ENCODE data around the gene SEBOX. TPM values are rescaled to one million over a fixed set of nuclear protein-coding genes. Genes with fewer than 3 reads are reported as not detected.

SEBOX gene
- total RNA-seq, 2 donors from 2014 or later: not detected

GRCh38 chr17:28385037-28385400 lies 20.0 kb upstream of the SEBOX start:
- Histone ChIP-seq H3K4me1 (replicated peaks) (peaks cover 2% of the 10 kb centered on the region), H3K27ac (peak overlapping the region; percentile 39 to 76), H3K9me3 (no peaks in the 10 kb centered on the region), H3K27me3 (replicated peaks; ENCODE audit: insufficient read depth) (no peaks in the 10 kb centered on the region), H3K36me3 (peaks cover 0 to 6% of the 10 kb centered on the region in 2 donors), H3K4me3 (peak overlapping the region; percentile 40 to 46)
- no peak for TF ChIP-seq CTCF (IDR thresholded peaks at IDR 0.05)
- no peak for TF ChIP-seq POLR2AphosphoS5 (IDR thresholded peaks at IDR 0.05)
- no peak for TF ChIP-seq POLR2A (IDR thresholded peaks at IDR 0.05)
- intact Hi-C loops (cut with DNase I): no loop called here
- WGBS: 29% methylated on average over 16 of the region's 29 CpGs
- DNase-seq (ENCODE audit: low spot score): no peak

- peak overlapping the region; percentile 40 to 46 for H3K4me3 ChIP-seq
- DNase-seq (ENCODE audit: low spot score): peak; percentile 71
These were observed 19.5 kb upstream of the SEBOX start for GRCh38 chr17:28384281-28385036.

GRCh38 chr17:28381141-28381825 lies 16.3 kb upstream of the SEBOX start:
- H3K27ac ChIP-seq: no peak overlapping the region
- H3K36me3 ChIP-seq: no peaks in the 10 kb centered on the region
- peaks cover 2% of the 10 kb centered on the region for H3K4me1 ChIP-seq (replicated peaks)
- DNase-seq (ENCODE audit: low spot score): no peak
- intact Hi-C loops (cut with DNase I): no loop called here
- no peaks in the 10 kb centered on the region for H3K9me3 ChIP-seq
- H3K4me3 ChIP-seq: no peak overlapping the region
- TF ChIP-seq CTCF (IDR thresholded peaks at IDR 0.05) (peak in 1 of 4 experiments; percentile 20), POLR2A (IDR thresholded peaks at IDR 0.05) (no peak), POLR2AphosphoS5 (IDR thresholded peaks at IDR 0.05) (no peak)
- WGBS: 34% methylated on average over 60 of the region's 72 CpGs
- no peaks in the 10 kb centered on the region for H3K27me3 ChIP-seq (replicated peaks; ENCODE audit: insufficient read depth)

More at GRCh38 chr17:28384281-28385036, 19.5 kb upstream of the SEBOX start:
- TF ChIP-seq POLR2A (IDR thresholded peaks at IDR 0.05) (peak; percentile 63), CTCF (IDR thresholded peaks at IDR 0.05) (no peak), POLR2AphosphoS5 (IDR thresholded peaks at IDR 0.05) (peak; percentile 48)
- H3K27me3 ChIP-seq (replicated peaks; ENCODE audit: insufficient read depth): no peaks in the 10 kb centered on the region
- no peaks in the 10 kb centered on the region for H3K9me3 ChIP-seq
- H3K4me1 ChIP-seq (replicated peaks): peaks cover 2% of the 10 kb centered on the region
- 38% methylated on average over 56 of the region's 56 CpGs for WGBS
- intact Hi-C loops (cut with DNase I): no loop called here
- peak overlapping the region; percentile 39 to 76 for H3K27ac ChIP-seq
- H3K36me3 ChIP-seq: peaks cover 0 to 6% of the 10 kb centered on the region in 2 donors

- Histone ChIP-seq H3K4me1 (replicated peaks) (peaks cover 2% of the 10 kb centered on the region), H3K27me3 (replicated peaks; ENCODE audit: insufficient read depth) (no peaks in the 10 kb centered on the region), H3K27ac (no peak overlapping the region), H3K4me3 (no peak overlapping the region), H3K36me3 (no peaks in the 10 kb centered on the region), H3K9me3 (no peaks in the 10 kb centered on the region)
- 68% methylated on average over 10 of the region's 10 CpGs for WGBS
- DNase-seq (ENCODE audit: low spot score): no peak
- intact Hi-C loops (cut with DNase I): no loop called here
- no peak for TF ChIP-seq POLR2AphosphoS5 (IDR thresholded peaks at IDR 0.05)
- no peak for TF ChIP-seq CTCF (IDR thresholded peaks at IDR 0.05)
- TF ChIP-seq POLR2A (IDR thresholded peaks at IDR 0.05): no peak
These were observed 15.1 kb upstream of the SEBOX start for GRCh38 chr17:28379814-28380801.

All from prostate gland (tissue), 2 donors.